ENCODE data around the gene CARD19.

Gene CARD19

DNA sequence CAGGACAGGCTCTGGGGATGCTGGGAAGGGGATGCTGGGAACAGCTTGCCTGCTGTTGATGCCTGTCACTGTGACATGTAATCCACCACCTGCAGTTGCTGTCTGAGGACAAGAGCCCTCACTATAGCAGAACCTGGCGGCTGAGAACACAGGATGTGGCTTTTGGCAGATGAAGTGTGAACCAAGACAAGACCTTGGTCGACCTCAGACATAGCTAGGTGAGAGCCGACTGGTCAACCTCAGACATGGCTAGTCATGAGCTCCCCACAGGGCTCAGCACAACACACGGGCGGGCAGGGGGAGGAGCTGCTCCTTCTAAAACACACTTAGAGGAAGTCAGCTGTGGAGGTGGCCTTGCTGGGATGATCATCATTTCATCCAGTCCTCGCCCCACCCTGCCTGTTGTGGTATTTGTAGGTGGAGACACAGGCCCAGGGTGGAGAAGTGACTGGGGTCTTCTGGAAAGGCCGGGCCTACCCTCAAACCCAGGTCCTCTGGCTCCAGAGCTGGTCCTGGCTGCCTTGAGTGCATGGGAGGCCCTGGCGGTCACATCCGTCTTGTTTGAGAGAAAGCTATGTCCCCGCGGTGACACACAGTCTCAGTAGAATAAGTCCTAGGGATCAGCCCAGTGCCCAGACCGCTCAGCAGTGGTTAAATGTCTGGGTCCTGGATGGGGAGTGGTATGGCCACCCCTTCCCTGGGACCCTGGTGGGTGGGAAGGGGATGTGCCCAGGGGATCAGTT lies 31.5 kb upstream of the CARD19 start:
- DNase-seq, result peak; percentile 73

DNA sequence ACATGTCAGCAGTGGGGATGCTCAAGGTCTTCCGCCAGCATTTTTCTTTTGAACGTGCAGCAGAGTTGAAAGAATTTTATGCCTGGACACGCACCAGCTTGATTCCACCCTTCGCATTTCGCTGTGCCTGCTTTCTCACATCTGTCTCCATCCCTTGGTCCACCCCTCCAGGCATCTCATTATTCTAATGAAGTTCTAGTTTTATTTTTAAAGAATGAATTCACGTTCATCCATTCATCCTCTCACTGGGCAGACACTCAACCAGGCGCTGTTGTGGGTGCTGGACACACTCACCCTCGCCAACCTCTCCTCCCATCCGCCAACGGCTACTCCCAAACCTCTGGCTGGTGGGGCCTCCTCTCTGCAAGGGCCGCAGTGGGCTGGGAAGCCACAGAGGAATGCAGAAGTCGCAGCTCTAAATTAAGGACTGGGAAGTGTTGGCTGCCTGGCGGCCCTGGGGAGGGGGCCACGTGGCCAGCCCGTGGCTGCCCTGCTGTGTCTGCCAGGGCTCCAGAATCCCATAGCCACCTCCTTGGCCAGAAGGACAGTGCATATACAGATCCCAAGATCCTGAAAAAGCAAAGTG lies 30.8 kb upstream of the CARD19 start:
- DNase-seq, result no peak

DNA sequence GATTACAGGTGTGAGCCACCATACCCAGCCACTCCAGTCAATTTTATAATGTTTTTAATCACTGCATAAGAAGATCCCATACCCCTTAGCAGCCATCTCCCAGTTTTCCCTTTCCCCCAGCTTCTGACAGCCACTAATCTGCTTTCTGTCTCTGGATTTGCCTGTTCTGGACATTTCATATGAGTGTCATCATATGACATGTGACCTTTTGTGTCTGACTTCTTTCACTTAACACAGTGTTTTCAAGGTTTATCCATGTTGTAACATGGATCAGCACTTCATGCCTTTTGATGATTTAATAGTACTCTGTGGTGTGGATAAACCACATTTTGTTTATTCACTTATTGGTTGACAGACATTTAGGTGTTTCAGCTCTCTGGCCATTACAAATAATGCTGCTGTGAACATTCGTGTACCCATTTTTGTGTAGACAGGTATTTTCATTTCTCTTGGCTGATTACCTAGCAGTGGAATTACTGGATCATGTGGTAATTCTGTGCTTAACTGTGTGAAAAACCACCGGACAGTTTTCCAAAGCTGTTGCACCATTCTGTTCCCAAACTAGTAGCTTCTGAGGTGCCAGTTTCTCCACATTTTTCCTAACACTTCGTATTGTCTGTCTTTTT lies 28.9 kb upstream of the CARD19 start:
- no peak for DNase-seq

DNA sequence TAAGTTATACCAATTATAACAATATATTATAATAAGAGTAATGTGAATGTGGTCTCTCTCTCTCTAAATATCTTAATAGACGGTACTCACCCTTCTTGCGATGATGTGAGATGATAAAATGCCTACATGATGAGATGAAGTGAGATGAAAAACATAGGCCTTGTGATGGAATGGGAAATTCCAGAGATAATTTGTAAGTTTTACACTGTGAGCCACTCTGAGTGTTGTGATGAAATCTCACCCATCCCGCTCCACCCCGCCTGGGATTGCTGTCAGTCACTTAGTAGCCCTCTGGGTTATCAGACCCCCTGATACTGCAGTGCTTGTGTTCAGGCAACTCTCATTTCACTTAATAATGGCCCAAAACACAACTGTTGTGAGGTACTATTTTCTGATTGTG lies 27.1 kb upstream of the CARD19 start:
- no peak for DNase-seq

DNA sequence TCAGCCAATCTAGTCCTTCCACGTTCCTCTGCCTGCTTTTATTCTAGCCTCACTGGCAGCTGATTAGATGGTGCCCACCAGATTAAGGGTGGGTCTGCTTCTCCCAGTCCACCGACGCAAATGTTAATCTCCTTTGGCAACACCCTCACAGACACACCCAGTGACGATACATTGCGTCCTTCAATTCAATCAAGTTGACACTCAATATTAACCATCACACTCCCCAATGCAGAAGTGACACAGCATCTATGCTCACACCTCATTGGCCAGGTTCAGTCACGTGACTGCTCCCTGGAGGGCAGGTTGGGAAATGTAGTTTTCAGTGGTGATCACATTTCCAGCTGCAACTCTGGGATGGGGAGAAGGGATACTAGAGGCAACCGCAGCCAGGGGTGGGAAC lies 24.6 kb upstream of the CARD19 start:
- peak; percentile 29 for DNase-seq

DNA sequence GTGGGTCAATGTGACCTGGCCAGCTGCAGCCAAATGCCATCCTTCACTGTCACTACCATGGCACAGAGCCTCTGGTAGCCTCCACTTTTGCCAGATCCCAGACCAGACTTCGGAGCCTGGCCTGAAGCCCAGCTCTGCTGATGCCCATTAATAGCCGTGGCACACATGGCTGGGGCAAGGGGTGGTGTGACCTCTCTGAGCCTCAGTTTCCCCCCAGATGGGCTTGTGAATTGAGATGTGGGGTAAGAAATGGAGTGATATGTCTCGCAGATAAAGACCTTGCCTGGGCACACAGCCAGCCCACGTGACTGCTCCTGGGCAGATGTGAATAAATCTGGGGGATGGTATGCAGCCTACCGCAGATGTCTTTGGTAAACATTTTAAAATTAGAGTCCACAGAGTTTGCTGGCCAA lies 23.6 kb upstream of the CARD19 start:
- peak; percentile 59 for DNase-seq

DNA sequence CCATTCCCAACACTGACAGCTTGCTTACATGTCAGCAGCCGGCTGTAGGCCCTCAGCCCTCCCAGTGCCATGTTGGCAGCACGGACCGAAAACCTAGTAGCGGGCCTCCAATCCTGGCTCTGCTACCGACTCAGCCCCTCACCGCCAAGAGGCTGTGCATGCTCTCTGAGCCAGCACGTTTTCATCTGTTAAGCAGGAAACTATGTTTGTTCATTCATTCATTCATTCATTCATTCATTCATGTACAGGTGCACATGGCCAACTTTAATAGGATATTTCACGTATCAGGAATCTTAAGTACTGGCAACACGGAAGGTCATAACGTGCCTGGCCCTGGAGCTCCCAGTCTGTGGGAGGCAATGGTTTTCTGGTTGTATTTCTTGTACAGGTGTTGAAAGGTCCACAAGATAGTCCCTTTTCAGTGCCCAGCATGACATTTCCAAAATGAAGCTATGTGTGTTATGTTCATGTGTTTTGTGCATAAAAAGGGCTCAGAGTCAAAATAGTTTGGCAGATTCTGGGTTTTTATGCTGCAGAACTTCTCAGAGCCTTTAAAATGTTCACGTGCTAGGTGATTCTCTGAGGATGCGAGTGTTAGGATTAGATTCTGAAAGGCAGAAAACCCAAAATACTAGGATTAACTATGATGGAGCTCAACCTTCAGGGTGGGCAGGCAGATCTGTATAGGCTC lies 19.8 kb upstream of the CARD19 start:
- DNase-seq, result no peak

DNA sequence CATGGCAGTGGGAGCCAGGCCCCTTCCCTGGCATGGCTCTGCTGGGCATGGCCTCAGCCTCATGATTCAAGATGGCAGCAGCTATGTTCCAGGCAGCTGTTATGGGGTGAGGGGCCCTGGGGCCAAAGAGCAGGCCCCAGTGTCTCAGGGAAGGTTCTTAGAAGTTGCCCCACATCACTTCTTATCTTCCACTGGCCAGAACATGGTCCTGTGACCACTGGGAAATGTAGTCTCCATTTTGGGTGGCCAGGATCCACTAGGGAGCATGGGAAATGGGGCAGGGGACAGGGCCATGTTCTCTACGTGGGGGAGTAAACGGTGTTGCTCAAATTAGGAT lies 19.3 kb upstream of the CARD19 start:
- no peak for DNase-seq

DNA sequence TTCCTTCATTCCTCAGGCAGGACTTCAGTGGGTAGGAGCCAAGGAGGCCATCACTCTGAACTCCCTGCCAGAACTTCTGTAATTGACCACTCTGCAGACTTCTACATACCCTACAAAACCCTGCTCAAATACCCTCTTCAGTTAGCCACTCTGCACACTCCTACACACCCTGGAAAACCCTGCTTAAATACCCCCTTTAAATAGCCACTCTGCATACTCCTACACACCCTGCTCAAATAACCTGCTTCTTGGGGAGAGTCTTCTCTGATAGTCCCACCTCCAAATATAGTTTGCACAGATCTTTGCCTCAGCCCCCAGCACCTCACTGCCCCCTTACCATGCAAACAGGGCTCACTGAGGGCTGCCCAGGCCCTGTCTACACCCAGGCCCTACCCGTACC lies 18.6 kb upstream of the CARD19 start:
- DNase-seq, result no peak

DNA sequence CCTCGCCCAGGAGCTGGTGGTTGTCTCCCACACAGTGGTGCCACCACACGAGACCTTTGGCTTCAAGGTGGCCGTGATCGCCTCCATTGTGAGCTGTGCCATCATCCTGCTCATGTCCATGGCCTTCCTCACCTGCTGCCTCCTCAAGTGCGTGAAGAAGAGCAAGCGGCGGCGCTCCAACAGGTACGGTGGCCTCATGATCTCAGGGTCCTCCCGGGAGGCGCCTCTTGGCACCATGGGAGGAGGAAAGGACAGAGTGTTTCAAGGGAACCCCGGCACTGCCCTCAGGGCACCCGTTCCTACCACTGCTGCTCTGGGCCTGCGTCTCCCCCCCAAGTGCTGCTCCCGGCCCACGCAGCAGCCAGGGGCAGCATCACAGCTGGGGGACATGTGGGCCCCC lies 18.2 kb upstream of the CARD19 start:
- no peak for DNase-seq

DNA sequence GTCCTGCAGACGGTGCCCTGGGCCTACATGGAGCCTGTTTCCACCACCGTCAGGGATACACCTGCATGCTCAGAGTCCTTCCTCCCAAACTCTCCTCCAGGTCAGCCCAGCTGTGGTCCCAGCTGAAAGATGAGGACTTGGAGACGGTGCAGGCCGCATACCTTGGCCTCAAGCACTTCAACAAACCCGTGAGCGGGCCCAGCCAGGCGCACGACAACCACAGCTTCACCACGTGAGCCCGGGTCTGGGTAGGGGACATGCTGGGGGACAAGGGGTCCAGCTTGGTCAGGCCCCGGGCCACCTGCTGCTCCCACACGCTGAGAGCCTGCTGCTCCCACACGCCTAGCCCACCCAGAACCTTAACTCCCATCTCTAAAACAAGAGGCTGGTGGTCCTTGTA lies 16.6 kb upstream of the CARD19 start:
- no peak for DNase-seq

DNA sequence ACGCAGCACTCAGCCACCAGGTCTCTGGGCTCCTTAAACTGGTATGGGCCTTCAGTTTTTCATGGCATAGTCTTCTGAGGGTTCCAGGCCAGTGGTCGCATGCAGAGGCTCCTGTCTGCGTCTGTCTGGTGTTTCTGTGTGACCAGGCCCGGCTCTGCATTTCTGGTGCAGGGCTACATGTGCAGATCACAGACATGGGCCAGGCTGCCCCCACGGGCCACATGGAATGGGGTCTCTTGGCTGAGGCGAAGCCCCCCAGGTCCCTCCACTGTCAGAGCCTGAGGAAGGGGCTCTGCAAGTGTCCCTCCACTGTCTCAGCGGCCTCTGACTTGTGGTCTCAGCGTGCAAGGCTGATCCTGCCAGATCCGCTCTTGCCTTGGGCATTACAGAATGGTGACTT lies 15.6 kb upstream of the CARD19 start:
- no peak for DNase-seq

DNA sequence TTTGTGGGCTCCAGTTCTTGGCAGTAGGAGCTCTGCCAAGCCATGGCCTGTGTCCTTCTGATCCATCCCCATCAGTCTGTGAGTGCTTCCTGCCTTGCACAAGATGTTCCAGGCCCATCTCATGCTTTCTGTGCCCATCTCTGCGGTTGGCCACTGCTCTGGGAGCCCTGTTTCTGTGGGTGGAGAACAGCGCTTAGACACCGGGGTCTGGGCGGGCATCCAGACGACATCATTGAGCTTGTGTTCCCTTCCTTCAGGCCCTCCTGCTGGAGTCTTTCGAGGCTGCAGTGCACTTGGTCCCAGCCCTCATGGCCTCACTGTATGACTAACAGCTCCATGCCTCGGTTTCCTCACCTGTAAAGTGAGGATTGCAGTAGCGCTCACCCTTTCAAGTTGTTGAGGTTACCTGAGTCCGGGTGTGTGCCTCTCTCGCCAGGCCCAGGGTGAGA lies 14.9 kb upstream of the CARD19 start:
- DNase-seq, result no peak

DNA sequence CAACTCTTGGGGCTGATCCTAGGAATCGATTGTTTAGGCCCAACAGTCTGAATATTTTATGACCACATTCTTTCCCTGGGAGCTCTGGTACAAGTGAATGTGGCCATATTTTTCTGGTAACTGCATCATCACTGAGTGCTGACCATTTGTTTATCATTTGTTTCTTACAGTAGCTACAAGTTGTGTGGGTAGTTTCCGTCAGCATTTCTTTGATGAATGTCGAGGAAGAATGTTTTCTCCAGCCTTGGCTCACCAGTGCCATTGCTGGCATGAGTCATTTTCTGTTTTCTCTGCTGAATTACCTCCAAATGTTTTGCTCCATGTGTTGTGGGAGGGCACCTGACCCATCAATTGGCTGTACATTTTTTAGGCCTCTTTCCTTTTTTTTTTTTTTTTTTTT lies 14.1 kb upstream of the CARD19 start:
- no peak for DNase-seq

DNA sequence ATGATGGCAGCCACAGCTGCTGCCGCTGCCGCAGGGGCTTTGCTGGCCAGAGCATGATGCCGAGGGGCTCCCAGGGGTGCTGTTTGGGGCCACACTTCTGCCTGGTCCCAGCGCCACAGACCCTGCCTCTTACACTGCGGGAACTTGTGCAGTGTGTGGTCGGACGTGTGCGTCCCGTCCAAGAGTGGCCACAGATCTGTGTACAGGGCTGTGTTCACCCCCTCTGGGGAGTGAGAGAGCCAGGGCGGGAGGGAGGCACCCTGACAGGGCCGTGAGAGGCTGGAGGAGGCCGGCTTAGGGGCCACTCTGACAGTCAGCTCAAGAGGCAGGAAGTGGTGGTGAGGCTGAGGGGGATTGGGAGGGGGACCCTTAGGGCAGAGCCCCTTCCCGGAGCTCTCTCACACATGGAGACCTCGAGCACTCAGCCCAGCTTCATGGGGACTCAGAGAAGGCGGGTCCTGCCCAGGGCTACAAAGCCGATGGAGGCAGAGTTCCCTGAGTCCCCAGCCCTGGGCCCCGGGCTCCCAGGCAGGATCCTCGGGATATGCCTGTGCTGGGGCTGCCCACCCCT lies 13.1 kb upstream of the CARD19 start:
- DNase-seq, result no peak

DNA sequence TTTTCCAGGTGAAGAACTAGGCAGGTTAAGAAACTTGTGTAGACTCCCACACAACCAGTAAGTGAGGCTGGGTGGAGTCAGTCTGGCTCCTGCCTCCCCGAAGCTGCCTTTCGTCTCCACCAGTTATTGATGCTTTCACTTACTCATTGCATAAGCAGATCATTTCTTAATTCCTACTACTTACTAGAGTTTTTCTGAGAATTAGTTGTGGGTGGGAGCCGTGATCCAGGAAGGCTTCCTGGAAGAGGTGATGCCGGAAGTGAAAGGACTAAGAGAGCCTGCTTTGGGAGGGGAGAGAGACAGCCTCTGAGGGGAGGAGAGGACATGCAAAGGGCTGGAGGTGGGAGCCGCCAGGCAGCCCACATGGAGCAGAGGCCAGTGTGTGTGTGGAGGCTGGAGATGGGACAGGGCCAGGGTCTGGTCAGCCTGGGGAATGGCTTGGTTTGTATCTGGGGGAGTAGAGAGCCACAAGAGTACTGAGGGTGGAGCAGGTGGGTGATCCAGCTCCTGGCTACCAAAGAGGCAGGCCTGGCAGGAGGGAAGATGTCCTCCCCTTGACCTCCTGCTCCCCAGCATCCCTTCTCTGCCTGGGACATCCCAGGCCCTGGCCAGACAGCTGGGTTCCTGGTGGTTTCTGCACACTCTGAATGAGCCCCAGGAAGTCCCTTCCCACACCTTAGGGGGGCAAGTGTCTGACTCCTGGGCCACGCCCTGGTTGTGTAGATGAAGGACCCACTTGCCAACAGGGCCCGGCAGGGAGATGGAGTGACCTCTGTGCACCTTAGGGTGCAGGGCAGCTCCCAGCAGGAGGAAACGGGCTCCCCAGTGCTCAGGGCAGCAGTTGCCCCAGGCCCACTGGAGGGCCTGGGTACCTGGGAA lies 12.2 kb upstream of the CARD19 start:
- no peak for DNase-seq

DNA sequence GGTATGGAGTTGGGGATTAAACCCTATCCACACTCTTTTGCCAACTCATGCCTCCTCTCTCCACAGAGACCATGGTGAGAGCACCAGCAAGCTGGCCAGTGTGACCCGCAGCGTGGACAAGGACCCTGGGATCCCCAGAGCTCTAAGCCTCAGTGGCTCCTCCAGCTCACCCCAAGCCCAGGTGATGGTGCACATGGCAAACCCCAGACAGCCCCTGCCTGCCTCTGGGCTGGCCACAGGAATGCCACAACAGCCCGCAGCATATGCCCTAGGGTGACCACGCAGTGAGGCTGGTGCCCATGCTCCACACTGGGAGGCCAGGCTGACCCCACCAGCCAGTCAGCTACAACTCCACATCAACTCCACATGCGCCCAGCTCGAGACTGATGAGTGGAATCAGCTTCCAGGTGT lies 11.5 kb upstream of the CARD19 start:
- no peak for DNase-seq

DNA sequence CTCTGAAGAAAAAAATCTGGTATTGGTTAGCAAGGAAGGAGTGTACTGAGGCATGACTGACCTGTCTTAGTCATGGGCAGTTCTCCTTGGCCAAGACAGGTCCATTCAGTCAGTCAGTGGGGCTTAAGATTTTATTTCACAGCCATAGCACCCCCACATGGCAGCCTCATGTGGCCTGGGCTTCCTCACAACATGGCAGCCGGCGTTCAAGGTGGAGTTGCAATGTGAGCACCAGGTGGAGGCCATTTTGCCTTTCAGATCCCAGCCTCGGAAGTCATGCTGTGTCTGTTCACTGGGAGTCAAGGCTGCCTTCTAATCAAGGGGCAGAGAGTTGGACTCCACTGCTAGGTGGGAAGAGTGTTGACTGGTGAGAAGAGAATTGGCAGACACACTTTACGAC lies 10.3 kb upstream of the CARD19 start:
- no peak for DNase-seq

DNA sequence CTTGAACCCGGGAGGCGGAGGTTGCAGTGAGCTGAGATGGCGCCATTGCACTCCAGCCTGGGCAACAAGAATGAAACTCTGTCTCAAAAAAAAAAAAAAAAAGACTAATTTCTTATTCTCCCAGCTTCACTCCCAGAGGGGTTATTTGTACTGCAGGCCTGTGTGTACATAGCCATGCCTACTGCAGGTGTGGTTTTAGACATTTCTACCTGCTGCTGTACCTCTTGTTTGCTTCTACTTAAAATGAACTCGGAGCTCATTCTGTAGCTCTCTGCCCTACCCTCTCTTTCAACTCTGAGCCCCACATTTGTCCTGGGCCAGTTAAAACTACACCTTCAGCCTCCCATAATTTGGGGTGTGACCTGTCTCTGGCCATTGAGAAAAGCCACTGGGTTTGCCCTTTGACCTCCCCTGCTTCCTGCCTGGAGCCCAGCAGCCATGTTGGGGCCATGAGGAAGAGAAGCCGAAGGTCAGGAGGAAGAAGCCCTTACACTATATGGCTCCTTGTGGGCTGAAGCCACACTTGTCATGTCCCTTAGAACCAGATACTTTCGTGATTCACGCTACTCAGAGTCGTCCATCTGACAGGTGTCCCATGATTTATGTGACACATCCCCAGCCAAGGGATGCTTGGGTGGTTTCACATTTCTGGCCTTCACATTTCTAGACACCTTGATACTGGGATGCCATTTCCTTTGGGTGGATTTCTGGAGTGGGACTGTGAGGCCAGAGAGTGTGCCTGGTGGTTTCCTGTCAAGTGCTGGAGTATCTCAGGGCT lies 9.4 kb upstream of the CARD19 start:
- no peak for DNase-seq

DNA sequence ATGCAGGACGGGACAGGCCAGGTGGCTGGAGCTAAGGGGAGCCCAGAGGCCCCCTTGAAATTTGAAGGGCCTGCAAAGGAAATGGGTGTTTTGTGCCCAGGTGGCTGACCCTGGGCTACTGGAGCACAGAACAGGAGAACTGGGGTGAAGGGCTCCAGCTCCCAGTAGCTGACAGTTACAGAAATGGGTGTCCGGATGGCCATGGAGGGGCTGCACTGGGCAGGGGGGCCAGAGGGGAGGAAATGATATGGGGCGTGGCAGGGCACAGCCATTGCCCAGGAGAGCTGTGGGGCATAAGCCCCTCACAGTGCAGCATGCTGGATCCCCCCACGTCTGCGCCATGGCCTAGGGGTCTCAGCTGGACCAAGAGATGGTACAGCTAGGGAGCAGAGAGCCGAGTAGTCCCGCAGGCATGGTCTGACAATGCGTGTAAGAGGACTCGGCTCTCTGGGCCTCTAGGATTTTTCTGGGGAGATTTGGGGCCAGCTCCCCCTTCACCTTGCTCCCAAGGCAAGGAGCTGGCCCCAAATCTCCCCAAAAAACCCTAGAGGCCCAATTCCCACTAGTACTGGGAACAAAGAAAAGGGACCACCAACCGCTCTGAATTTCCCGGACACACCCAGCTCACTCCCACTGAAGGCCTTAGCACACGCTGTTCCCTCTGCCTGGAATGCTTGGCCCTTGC lies 7.9 kb upstream of the CARD19 start:
- DNase-seq, result no peak

DNA sequence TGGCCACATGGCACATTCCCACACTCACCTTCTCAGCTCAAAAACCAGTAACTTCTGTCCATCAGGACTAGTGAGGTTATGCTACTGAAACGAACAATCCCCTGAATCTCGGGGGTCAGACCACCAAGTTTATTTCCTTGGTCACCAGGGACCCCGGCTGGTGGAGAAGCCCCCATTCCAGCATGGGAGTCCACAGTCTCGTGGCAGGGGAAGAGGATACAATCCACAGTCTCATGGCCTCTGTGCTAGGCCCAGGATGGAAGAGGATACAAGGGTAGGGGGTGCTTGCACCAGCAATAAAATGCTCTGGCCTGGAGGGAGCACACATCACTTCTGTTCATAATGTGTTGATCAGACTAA lies 7.4 kb upstream of the CARD19 start:
- no peak for DNase-seq
